GM12878 (cell line): ENCODE results near the gene ITLN1. TPM values are rescaled to one million over a fixed set of nuclear protein-coding genes. Genes with fewer than 3 reads are reported as not detected.
"Not testable (repeated sequence)": the region's sequence is repeated elsewhere in the genome, so short reads cannot be mapped to it uniquely, and the experiment has no call there.

ENCODE experiments used
- ATAC-seq: fragments of 200-7000 bp; cut with Tn5 transposase; 3 replicates; pipeline ENCODE4 v1.9.1; 2020; ENCODE audit warnings: mild to moderate bottlenecking, moderate library complexity
- BruUV-seq: library from RNA; stranded (reverse); fragments of 400-500 nt; replicated peaks from 2 replicates; lab custom pipeline; 2021; lab: Mats Ljungman, UMichigan
- CTCF ChIA-PET: fragments of 300-600 bp; sonication (Branson Sonifier 250); formaldehyde crosslinking; extraction: SDS; loops from one replicate; lab custom pipeline; 2021; ENCODE audit warnings: inconsistent platforms; lab: Yijun Ruan, JAX
- POLR2A ChIA-PET: fragments of 350-600 bp; formaldehyde crosslinking; extraction: SDS; loops from one replicate; lab custom pipeline; 2021; ENCODE audit warnings: inconsistent platforms; lab: Charles Lee
- RAD21 ChIA-PET: fragments of 300-600 bp; sonication (Branson Sonifier 250); formaldehyde crosslinking; loops from one replicate; lab custom pipeline; 2023; ENCODE audit warnings: antibody characterized with exemption; ENCODE audit not compliant: unreplicated experiment; lab: Charles Lee
- SMC1A ChIA-PET: fragments of 300-600 bp; sonication (Branson Sonifier 250); formaldehyde crosslinking; loops from one replicate; lab custom pipeline; 2023; ENCODE audit not compliant: unreplicated experiment, uncharacterized antibody; lab: Charles Lee
- DNase-seq: peaks from one replicate; pipeline ENCODE4 v3.0.0-alpha.2; 2011; ENCODE audit warnings: low read depth, low spot score
- FAIRE-seq: peaks from 3 replicates; lab custom pipeline; 2011; peaks lifted over from hg19 to GRCh38; lab: Jason Lieb, UNC
- H2AFZ ChIP-seq: 2 replicates; pipeline ENCODE4 v1.6.0; 2011; ENCODE audit warnings: low read depth, low read length, control low read depth; ENCODE audit not compliant: control insufficient read depth
- H3K27ac ChIP-seq: 2 replicates; pipeline ENCODE4 v1.5.1; 2011; ENCODE audit warnings: control low read depth; ENCODE audit not compliant: control insufficient read depth, insufficient read depth
- H3K27me3 ChIP-seq, 2 experiments: replicated peaks in 1 of 2; 2 replicates each; pipeline versions ENCODE4 v1.6.0 to v1.6.1; 2011; ENCODE audit warnings: low read length in 1 of 2; ENCODE audit not compliant: control insufficient read depth in 2 of 2, insufficient read depth in 2 of 2
- H3K36me3 ChIP-seq, 2 experiments: 2 replicates each; pipeline ENCODE4 v1.5.1; 2011; ENCODE audit warnings: low read length in 1 of 2; ENCODE audit not compliant: control insufficient read depth in 2 of 2, insufficient read depth in 2 of 2
- H3K4me1 ChIP-seq: 2 replicates; pipeline ENCODE4 v1.6.1; 2011; ENCODE audit warnings: mild to moderate bottlenecking, low read length, moderate library complexity, mixed read lengths; ENCODE audit not compliant: control insufficient read depth, insufficient read depth
- H3K4me2 ChIP-seq: 2 replicates; pipeline ENCODE4 v1.6.0; 2011; ENCODE audit warnings: control low read depth; ENCODE audit not compliant: control insufficient read depth, insufficient read depth
- H3K4me3 ChIP-seq: fragments of 200-600 bp; sonication (generic); 2 replicates; pipeline ENCODE4 v1.5.1; 2016
- H3K79me2 ChIP-seq: 2 replicates; pipeline ENCODE4 v1.6.0; 2011; ENCODE audit warnings: low read length; ENCODE audit not compliant: control insufficient read depth, insufficient read depth
- H3K9ac ChIP-seq: 2 replicates; pipeline ENCODE4 v1.8.0; 2011; ENCODE audit warnings: low read length, control low read depth, mixed read lengths; ENCODE audit not compliant: control insufficient read depth, insufficient read depth
- H3K9me3 ChIP-seq: replicated peaks from 3 replicates; pipeline ENCODE4 v1.5.1; 2011; ENCODE audit warnings: mild to moderate bottlenecking, low read length; ENCODE audit not compliant: control insufficient read depth, insufficient read depth
- H4K20me1 ChIP-seq: 2 replicates; pipeline ENCODE4 v1.6.0; 2011; ENCODE audit not compliant: control insufficient read depth, insufficient read depth
- BMI1 ChIP-seq: fragments of 450-650 bp; IDR thresholded peaks from 2 replicates; pipeline ENCODE4 v1.6.1; 2016; ENCODE audit warnings: mild to moderate bottlenecking, moderate library complexity, borderline replicate concordance
- FOXM1 ChIP-seq: IDR thresholded peaks from 2 replicates; pipeline ENCODE4 v1.6.1; 2012; ENCODE audit warnings: low read depth, mild to moderate bottlenecking, inconsistent platforms, low read length, moderate library complexity
- JUNB ChIP-seq: IDR thresholded peaks from 2 replicates; pipeline ENCODE4 v1.6.1; 2016; ENCODE audit warnings: antibody characterized with exemption, mild to moderate bottlenecking
- JUND ChIP-seq: IDR thresholded peaks from 2 replicates; pipeline ENCODE4 v1.6.1; 2012; ENCODE audit warnings: low read depth, mild to moderate bottlenecking, low read length, improper control_type of control experiment, moderate library complexity
- MXI1 ChIP-seq: fragments of 150-350 bp; IDR thresholded peaks from 2 replicates; pipeline ENCODE4 v1.6.1; 2011; ENCODE audit warnings: low read depth, mild to moderate bottlenecking, inconsistent platforms, low read length, improper control_type of control experiment
- PAX5 ChIP-seq: IDR thresholded peaks from 2 replicates; pipeline ENCODE4 v1.6.1; 2011; ENCODE audit warnings: low read depth, low read length, borderline replicate concordance
- PML ChIP-seq: IDR thresholded peaks from 2 replicates; pipeline ENCODE4 v1.6.1; 2012; ENCODE audit warnings: low read length, inconsistent platforms
- SREBF1 ChIP-seq: IDR thresholded peaks from 2 replicates; pipeline ENCODE4 v1.6.1; 2012; ENCODE audit warnings: mild to moderate bottlenecking, low read length
- WGBS: methylation state at CpG from one replicate; pipeline ENCODE4 v1.1.6; 2016; ENCODE audit warnings: low lambda C conversion rate; ENCODE audit not compliant: insufficient replicate concordance, insufficient coverage; ENCODE audit errors: missing lambda C conversion rate; 5-methylcytosine and 5-hydroxymethylcytosine counted together
- in situ Hi-C: fragments of 300-500 bp; cut with MboI; formaldehyde crosslinking; loops from 9 replicates; pipeline ENCODE4 v1.14.3; 2018; ENCODE audit warnings: mixed read lengths
- intact Hi-C: fragments of 100-400 bp; cut with micrococcal nuclease; formaldehyde crosslinking; loops from one replicate; pipeline ENCODE4 v1.14.2; 2022; ENCODE audit not compliant: unreplicated experiment
- polyA plus RNA-seq, 11 experiments: library from polyadenylated mRNA; depleted of rRNA in 4 of 11; unstranded in 6 of 11; stranded (reverse) in 5 of 11; fragments of >200 nt; fragmentation: Nextera tagmentation in 4 of 11; fragmentation: Illumina TruSeq in 1 of 11; extraction: Ambion mirVana in 4 of 11; extraction: Trizol in 1 of 11; gene quantifications; 1 replicate in 1 of 11; 2 replicates in 10 of 11; pipeline versions ENCODE4 v1.2.1 to v1.2.3, GENCODE V29; 2011 to 2016; ENCODE audit warnings: inconsistent platforms in 2 of 11, missing spikeins in 2 of 11, low read depth in 1 of 11
- total RNA-seq, 4 experiments: library from RNA; depleted of rRNA in 3 of 4; stranded (reverse); fragments of >200 nt in 3 of 4; fragmentation: Illumina TruSeq in 1 of 4; extraction: Trizol in 1 of 4; gene quantifications; 2 replicates each; pipeline versions ENCODE4 v1.2.1 to v1.2.3, GENCODE V29; 2013 to 2021

Gene ITLN1
- total and polyA plus RNA-seq, 10 of the 15 experiments (the other 5 are each of a cell fraction or from before 2014, with no cell fraction given): not detected

GRCh38 chr1:160876311-160876710, 8.7 kb downstream of the ITLN1 start:
- Histone ChIP-seq H3K4me3 (no peak overlapping the region), H3K79me2 (no peaks in the 10 kb centered on the region), H3K27me3 (no peaks in the 10 kb centered on the region), H2AFZ (no peak overlapping the region), H3K9ac (no peak overlapping the region), H4K20me1 (no peaks in the 10 kb centered on the region), H3K4me1 (no peaks in the 10 kb centered on the region), H3K27ac (no peak overlapping the region), H3K9me3 (no peaks in the 10 kb centered on the region), H3K36me3 (no peaks in the 10 kb centered on the region), H3K4me2 (no peak overlapping the region)
- ChIA-PET SMC1A (interaction anchor here (1.0 to 3.1 kb wide), 12 partner anchors 14 to 100 kb away, joined by 4 to 39 read pairs (median 6); partner anchors contain the start of gene CD244), CTCF (interaction anchor here (0.7 to 5.5 kb wide), 16 partner anchors 8 to 150 kb away, joined by 3 to 80 read pairs (median 8); partner anchors contain the start of genes CD244 and ITLN2), POLR2A (no interaction called here), RAD21 (interaction anchor here (1.4 to 1.9 kb wide), 7 partner anchors 12 to 114 kb away, joined by 5 to 12 read pairs (median 5); partner anchors contain the start of gene ITLN2)
- 71% methylated on average over 5 of the region's 5 CpGs for WGBS
- intact Hi-C loops: no loop called here
- TF ChIP-seq SREBF1 (no peak), PAX5 (no peak), PML (no peak), FOXM1 (no peak), MXI1 (no peak), JUND (no peak), BMI1 (no peak), JUNB (no peak)
- no TSS peak for BruUV-seq
- in situ Hi-C loops: no loop called here
- ATAC-seq: no peak
- FAIRE-seq: no peak
- no peak for DNase-seq

- H3K4me3 ChIP-seq, H3K9ac ChIP-seq, H3K9me3 ChIP-seq, H3K4me1 ChIP-seq, DNase-seq, FAIRE-seq, H3K27ac ChIP-seq, H3K36me3 ChIP-seq, BruUV-seq, H3K79me2 ChIP-seq, POLR2A ChIA-PET, ATAC-seq, in situ Hi-C loops, H3K4me2 ChIP-seq, H4K20me1 ChIP-seq, H3K27me3 ChIP-seq, H2AFZ ChIP-seq, intact Hi-C loops: not testable (repeated sequence)
- ChIA-PET RAD21 (interaction anchor here (1.8 kb wide), 1 partner anchor 98 kb away, joined by 5 read pairs; no protein-coding TSS in a partner anchor), CTCF (interaction anchor here (1.4 kb wide), 1 partner anchor 39 kb away, joined by 5 read pairs; no protein-coding TSS in a partner anchor), SMC1A (interaction anchor here (0.9 to 2.8 kb wide), 3 partner anchors 11 to 65 kb away, joined by 3 to 25 read pairs (median 10); no protein-coding TSS in a partner anchor)
- WGBS: 34% methylated on average over 4 of the region's 4 CpGs
Measured at GRCh38 chr1:160875591-160875990, 9.4 kb downstream of the ITLN1 start.
